Lung (tissue), 12 donors: ENCODE results near the gene ECM1. TPM values are rescaled to one million over a fixed set of nuclear protein-coding genes. Genes with fewer than 3 reads are reported as not detected.

Source experiments
- ATAC-seq: fragments of 200-7000 bp; cut with Tn5 transposase; one replicate; pipeline ENCODE4 v1.9.1; 2020; ENCODE audit warnings: moderate number of reproducible peaks; ENCODE audit not compliant: insufficient read depth, low FRiP score
- DNase-seq, 3 donors: peaks; one replicate each; pipeline ENCODE4 v3.0.0-alpha.2; 2013 to 2017
- H3K27ac ChIP-seq, 2 donors: one replicate each; pipeline ENCODE4 v1.5.1; 2013; ENCODE audit warnings: mild to moderate bottlenecking in 2 of 2, moderate library complexity in 2 of 2, control low read depth in 1 of 2, inconsistent platforms in 1 of 2, low read depth in 1 of 2, low read length in 1 of 2
- H3K27me3 ChIP-seq, 3 donors: one replicate each; pipeline ENCODE4 v1.5.1; 2013; ENCODE audit warnings: low read length in 2 of 3; ENCODE audit not compliant: control insufficient read depth in 3 of 3, insufficient read depth in 3 of 3
- H3K36me3 ChIP-seq, 4 donors: one replicate each; pipeline ENCODE4 v1.5.1; 2013; ENCODE audit warnings: low read length in 4 of 4, mild to moderate bottlenecking in 1 of 4, moderate library complexity in 1 of 4; ENCODE audit not compliant: control insufficient read depth in 4 of 4, insufficient read depth in 4 of 4
- H3K4me1 ChIP-seq, 5 donors: one replicate each; pipeline ENCODE4 v1.5.1; 2013; ENCODE audit warnings: low read length in 5 of 5, mild to moderate bottlenecking in 2 of 5, moderate library complexity in 1 of 5; ENCODE audit not compliant: control insufficient read depth in 5 of 5, insufficient read depth in 5 of 5
- H3K4me3 ChIP-seq: one replicate; pipeline ENCODE4 v1.5.1; 2013; ENCODE audit warnings: mild to moderate bottlenecking, control low read depth, moderate library complexity
- H3K9ac ChIP-seq, 2 donors: one replicate each; pipeline ENCODE4 v1.5.1; 2013; ENCODE audit warnings: low read length in 2 of 2, control low read depth in 1 of 2; ENCODE audit not compliant: insufficient read depth in 1 of 2
- H3K9me3 ChIP-seq, 4 donors: one replicate each; pipeline ENCODE4 v1.5.1; 2013; ENCODE audit warnings: low read length in 3 of 4, mild to moderate bottlenecking in 1 of 4, moderate library complexity in 1 of 4; ENCODE audit not compliant: control insufficient read depth in 4 of 4, insufficient read depth in 3 of 4
- CTCF ChIP-seq: IDR thresholded peaks from 2 replicates; pipeline ENCODE4 v1.5.1; 2012; ENCODE audit warnings: mild to moderate bottlenecking; ENCODE audit errors: control extremely low read depth, extremely low read depth
- WGBS, 2 donors: extraction: QIAGEN DNeasy Blood & Tissue Kit; methylation state at CpG; one replicate each; pipeline ENCODE4 v1.1.7; 2013; 5-methylcytosine and 5-hydroxymethylcytosine counted together
- polyA plus RNA-seq, 2 donors: library from polyadenylated mRNA; stranded (reverse); fragments of 200-250 nt; gene quantifications; one replicate each; pipeline ENCODE4 v1.2.1, GENCODE V29; 2013
- total RNA-seq, 2 donors: library from RNA; depleted of rRNA in 1 of 2; stranded (reverse); fragments of >200 nt in 1 of 2; gene quantifications; one replicate each; pipeline ENCODE4 v1.2.1, GENCODE V29; 2014 to 2021
- donor health status: control.
- donor health status: control.
- donor health status: Bipolar disorder and iron deficiency.
- donor health status: healthy.
- donor health status: DM: yes; HTN: yes; CAD: no.

ECM1 gene
- total and polyA plus RNA-seq, 4 donors = 1.2 to 20.0 (median 10.7) TPM

- Histone ChIP-seq H3K4me3 (peak overlapping the region; percentile 30), H3K27me3 (no peaks in the 10 kb centered on the region), H3K36me3 (peaks cover 0 to 2% (median 0%) of the 10 kb centered on the region in 4 donors), H3K4me1 (peaks cover 0 to 13% (median 0%) of the 10 kb centered on the region in 5 donors), H3K9ac (peak overlapping the region; percentile 50 to 71), H3K9me3 (no peaks in the 10 kb centered on the region), H3K27ac (peak overlapping the region; percentile 90 to 91)
- ATAC-seq (peak; percentile 8), DNase-seq (no peak)
- no peak for TF ChIP-seq CTCF
- 27 to 32% methylated on average over 21 of the region's 21 CpGs for WGBS, 2 donors
These were observed 7.0 kb downstream of the ECM1 start for GRCh38 chr1:150514913-150515327.

- WGBS, 2 donors = 0 to 1% methylated on average over 54 of the region's 54 CpGs
- DNase-seq = peak; percentile 96 to 98 (median 97)
- Histone ChIP-seq H3K9me3 (no peaks in the 10 kb centered on the region), H3K27ac (peak within 1 kb of the TSS; percentile 90 to 91), H3K4me3 (peak within 1 kb of the TSS; percentile 62), H3K27me3 (no peaks in the 10 kb centered on the region), H3K9ac (peak within 1 kb of the TSS; percentile 50 to 71), H3K4me1 (peaks cover 0 to 13% (median 0%) of the 10 kb centered on the region in 5 donors), H3K36me3 (peaks cover 0 to 2% (median 0%) of the 10 kb centered on the region in 4 donors)
- TF ChIP-seq CTCF = no peak
- peak; percentile 99 for ATAC-seq
These were observed 7.6 kb downstream of the ECM1 start, which contains the start of gene FALEC for GRCh38 chr1:150515328-150516049. Gene FALEC, plus strand, starts transcription at chr1:150515752.

- 1 to 2% methylated on average over 16 to 19 of the region's 19 CpGs for WGBS, 2 donors
- ATAC-seq = no peak
- TF ChIP-seq CTCF = no peak
- H3K4me3 ChIP-seq = peak overlapping the region; percentile 20
- peak overlapping the region in 1 of 2 donors; percentile 91 for H3K27ac ChIP-seq
- H3K9me3 ChIP-seq = no peaks in the 10 kb centered on the region
- H3K36me3 ChIP-seq = peaks cover 0 to under 1% (median 0%) of the 10 kb centered on the region in 4 donors
- DNase-seq = peak in 2 of 3 donors; percentile 15 to 22
- no peaks in the 10 kb centered on the region for H3K27me3 ChIP-seq
- peaks cover 0 to 13% (median 0%) of the 10 kb centered on the region in 5 donors for H3K4me1 ChIP-seq
- no peak overlapping the region for H3K9ac ChIP-seq
These were observed 8.2 kb downstream of the ECM1 start for GRCh38 chr1:150516050-150516591.
